Chondrocyte (in vitro differentiated cells): ENCODE results near the gene LNX1. TPM values are rescaled to one million over a fixed set of nuclear protein-coding genes. Genes with fewer than 3 reads are reported as not detected.

Experiments
- DNase-seq: peaks from one replicate; pipeline ENCODE4 v3.0.0; 2021; ENCODE audit warnings: mixed read lengths, low spot score
- H3K27ac Mint-ChIP-seq: one replicate; pipeline ENCODE4 v1.8.0; 2021; ENCODE audit warnings: mild to moderate bottlenecking, moderate library complexity, mixed read lengths; ENCODE audit not compliant: unreplicated experiment
- H3K27me3 Mint-ChIP-seq: 2 replicates; pipeline ENCODE4 v1.8.0; 2021; ENCODE audit warnings: low read depth, mixed read lengths
- H3K36me3 Mint-ChIP-seq: 2 replicates; pipeline ENCODE4 v1.8.0; 2021; ENCODE audit warnings: low read depth, mixed read lengths
- H3K4me1 Mint-ChIP-seq: 2 replicates; pipeline ENCODE4 v1.8.0; 2021; ENCODE audit warnings: low read depth, mild to moderate bottlenecking, mixed read lengths
- H3K4me3 Mint-ChIP-seq: one replicate; pipeline ENCODE4 v1.8.0; 2021; ENCODE audit warnings: mild to moderate bottlenecking, moderate library complexity, mixed read lengths; ENCODE audit not compliant: unreplicated experiment
- H3K9me3 Mint-ChIP-seq: 2 replicates; pipeline ENCODE4 v1.8.0; 2021; ENCODE audit warnings: low read depth, mixed read lengths
- total RNA-seq: library from RNA; stranded (reverse); gene quantifications from 3 replicates; pipeline ENCODE4 v1.2.1, GENCODE V29; 2021
- TF ChIP-seq, protein P1 (sequence below): fragments of 200-600 bp; sonication (generic); IDR thresholded peaks from 2 replicates; pipeline ENCODE4 v1.5.0; 2021; ENCODE audit warnings: antibody characterized with exemption, mild to moderate bottlenecking, moderate library complexity

LNX1 gene
- total RNA-seq, 1 donor from 2014 or later: 1.8 TPM

DNA sequence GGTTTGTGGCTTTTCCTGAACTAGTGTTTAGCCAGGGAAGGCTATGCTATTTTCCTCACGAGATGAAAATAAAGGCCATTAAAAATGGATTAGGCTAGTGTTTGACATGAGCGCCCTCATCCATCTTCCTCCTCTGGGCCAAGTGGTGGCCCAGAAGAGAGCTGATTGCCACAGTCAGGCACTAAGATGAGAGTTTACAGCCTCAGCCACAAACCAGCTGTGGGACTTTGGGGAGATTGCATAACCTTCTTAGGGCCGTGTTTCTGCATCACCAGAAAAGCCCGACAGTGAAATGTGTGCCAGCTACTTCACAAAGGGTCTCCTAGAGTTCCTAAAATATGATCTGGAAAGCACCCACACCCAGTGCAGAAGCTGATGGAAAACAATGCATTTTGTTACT lies 42.3 kb upstream of the LNX1 start:
- Mint-ChIP-seq H3K27ac (no peak overlapping the region), H3K36me3 (no peaks in the 10 kb centered on the region), H3K27me3 (no peaks in the 10 kb centered on the region), H3K4me3 (no peak overlapping the region), H3K4me1 (no peaks in the 10 kb centered on the region), H3K9me3 (no peaks in the 10 kb centered on the region)
- TF ChIP-seq, protein P1, sequence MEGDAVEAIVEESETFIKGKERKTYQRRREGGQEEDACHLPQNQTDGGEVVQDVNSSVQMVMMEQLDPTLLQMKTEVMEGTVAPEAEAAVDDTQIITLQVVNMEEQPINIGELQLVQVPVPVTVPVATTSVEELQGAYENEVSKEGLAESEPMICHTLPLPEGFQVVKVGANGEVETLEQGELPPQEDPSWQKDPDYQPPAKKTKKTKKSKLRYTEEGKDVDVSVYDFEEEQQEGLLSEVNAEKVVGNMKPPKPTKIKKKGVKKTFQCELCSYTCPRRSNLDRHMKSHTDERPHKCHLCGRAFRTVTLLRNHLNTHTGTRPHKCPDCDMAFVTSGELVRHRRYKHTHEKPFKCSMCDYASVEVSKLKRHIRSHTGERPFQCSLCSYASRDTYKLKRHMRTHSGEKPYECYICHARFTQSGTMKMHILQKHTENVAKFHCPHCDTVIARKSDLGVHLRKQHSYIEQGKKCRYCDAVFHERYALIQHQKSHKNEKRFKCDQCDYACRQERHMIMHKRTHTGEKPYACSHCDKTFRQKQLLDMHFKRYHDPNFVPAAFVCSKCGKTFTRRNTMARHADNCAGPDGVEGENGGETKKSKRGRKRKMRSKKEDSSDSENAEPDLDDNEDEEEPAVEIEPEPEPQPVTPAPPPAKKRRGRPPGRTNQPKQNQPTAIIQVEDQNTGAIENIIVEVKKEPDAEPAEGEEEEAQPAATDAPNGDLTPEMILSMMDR: no peak
- no peak for DNase-seq

DNA sequence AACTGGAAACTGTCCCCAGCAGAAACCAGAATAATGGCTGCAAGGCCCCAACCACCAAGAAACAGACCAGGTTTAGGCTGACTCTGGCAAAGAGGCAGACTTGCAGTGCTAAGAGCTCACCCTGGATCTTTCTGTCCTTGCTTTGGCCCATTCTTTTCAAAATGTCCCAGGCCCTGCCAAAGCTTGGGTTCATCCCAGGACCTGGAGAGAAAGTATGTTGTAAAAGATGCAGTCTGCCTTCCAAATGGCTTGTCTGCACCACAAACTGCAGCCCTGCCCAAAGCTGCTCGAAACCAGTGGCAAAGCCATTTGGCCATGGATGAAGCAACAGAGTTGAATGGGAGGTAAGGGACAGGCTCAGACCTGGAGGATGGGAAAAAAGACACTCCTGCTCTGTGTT lies 38.0 kb upstream of the LNX1 start:
- Mint-ChIP-seq H3K9me3 (no peaks in the 10 kb centered on the region), H3K27ac (no peak overlapping the region), H3K27me3 (no peaks in the 10 kb centered on the region), H3K36me3 (no peaks in the 10 kb centered on the region), H3K4me1 (peaks cover 11% of the 10 kb centered on the region), H3K4me3 (no peak overlapping the region)
- no peak for DNase-seq
- TF ChIP-seq, protein P1: no peak

DNA sequence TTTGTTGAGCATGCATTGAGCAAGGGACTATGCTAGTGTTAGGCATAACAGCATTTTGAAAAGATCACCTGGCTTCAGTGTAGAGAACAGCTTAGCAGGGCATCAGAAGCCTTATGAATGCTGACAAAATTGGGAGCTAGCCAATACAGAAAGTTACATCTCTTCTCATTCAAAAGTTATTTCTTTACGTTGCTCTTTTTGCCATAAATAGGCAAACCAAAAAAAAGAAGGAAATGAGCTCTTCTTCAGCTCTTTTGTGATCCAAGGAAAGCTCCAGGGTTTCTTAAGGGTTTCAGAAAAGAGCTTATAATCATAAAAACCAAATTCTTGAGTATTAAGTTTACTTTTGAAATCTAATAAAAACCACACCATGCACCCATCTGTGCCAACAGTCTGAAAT lies 35.2 kb upstream of the LNX1 start:
- DNase-seq: no peak
- no peaks in the 10 kb centered on the region for H3K27me3 Mint-ChIP-seq
- no peaks in the 10 kb centered on the region for H3K36me3 Mint-ChIP-seq
- H3K4me3 Mint-ChIP-seq: no peak overlapping the region
- TF ChIP-seq, protein P1: no peak
- H3K9me3 Mint-ChIP-seq: no peaks in the 10 kb centered on the region
- H3K4me1 Mint-ChIP-seq: peaks cover 20% of the 10 kb centered on the region
- H3K27ac Mint-ChIP-seq: no peak overlapping the region

DNA sequence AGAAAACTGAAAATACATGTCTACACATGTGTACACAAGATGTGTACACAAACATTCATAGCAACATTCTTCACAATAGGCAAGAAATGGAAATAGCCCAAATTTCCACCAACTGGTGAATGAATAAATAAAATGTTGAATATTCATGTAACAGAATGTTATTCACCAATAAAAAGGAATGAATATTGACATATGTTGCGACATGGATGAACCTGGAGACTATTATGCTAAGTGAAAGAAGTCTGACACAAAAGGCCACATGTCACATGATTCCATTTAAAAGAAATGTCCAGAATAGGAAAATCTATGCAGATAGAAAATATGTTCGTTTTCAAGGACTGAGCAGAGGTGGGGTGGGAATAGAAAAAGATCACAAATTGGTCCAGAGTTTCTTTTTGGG lies 34.6 kb upstream of the LNX1 start:
- TF ChIP-seq, protein P1: no peak
- Mint-ChIP-seq H3K27ac (no peak overlapping the region), H3K4me1 (peaks cover 20% of the 10 kb centered on the region), H3K4me3 (no peak overlapping the region), H3K36me3 (no peaks in the 10 kb centered on the region), H3K9me3 (no peaks in the 10 kb centered on the region), H3K27me3 (no peaks in the 10 kb centered on the region)
- no peak for DNase-seq

DNA sequence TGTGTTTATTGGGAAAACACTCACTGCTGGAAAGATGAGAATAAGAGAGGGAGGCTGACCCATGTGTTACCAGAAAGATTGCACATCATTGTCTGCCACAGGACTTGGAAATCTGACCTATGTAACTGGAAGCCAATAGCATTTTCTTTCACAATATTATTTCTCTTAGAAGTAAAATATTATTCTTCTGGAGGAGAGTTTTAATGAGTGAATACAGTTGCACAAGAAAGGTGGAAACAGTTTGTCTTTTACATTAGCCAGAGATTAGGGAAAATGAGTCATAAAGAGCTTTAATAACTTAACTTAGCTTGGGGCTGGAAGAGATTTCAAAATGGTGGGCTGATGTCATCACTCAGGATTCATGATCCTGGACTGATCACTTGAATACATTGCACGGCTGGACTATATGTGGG lies 31.5 kb upstream of the LNX1 start:
- no peaks in the 10 kb centered on the region for H3K9me3 Mint-ChIP-seq
- peaks cover 20% of the 10 kb centered on the region for H3K4me1 Mint-ChIP-seq
- no peak overlapping the region for H3K4me3 Mint-ChIP-seq
- TF ChIP-seq, protein P1: no peak
- H3K36me3 Mint-ChIP-seq: no peaks in the 10 kb centered on the region
- no peak overlapping the region for H3K27ac Mint-ChIP-seq
- no peak for DNase-seq
- H3K27me3 Mint-ChIP-seq: no peaks in the 10 kb centered on the region
